ENCODE measurements around the gene CRADD. TPM values are rescaled to one million over a fixed set of nuclear protein-coding genes. Genes with fewer than 3 reads are reported as not detected.

The CRADD gene
- total RNA-seq, 1 donor from 2014 or later, result 9.8 TPM

- no peak overlapping the region for H3K4me3 Mint-ChIP-seq
- no peaks in the 10 kb centered on the region for H3K9me3 Mint-ChIP-seq
- no peaks in the 10 kb centered on the region for H3K27me3 Mint-ChIP-seq (ENCODE audit: low read depth)
- no peaks in the 10 kb centered on the region for H3K36me3 Mint-ChIP-seq (ENCODE audit: low read depth)
- peak overlapping the region; percentile 75 for H3K27ac Mint-ChIP-seq (ENCODE audit: unreplicated experiment)
- H3K4me1 Mint-ChIP-seq, result peaks cover 25% of the 10 kb centered on the region
- DNase-seq (ENCODE audit: low read depth, low spot score), result no peak
- no peak for TF ChIP-seq CTCF (conservative IDR thresholded peaks at IDR 0.05)
These were observed 161.0 kb downstream of the CRADD start for GRCh38 chr12:93838193-93838592.

GRCh38 chr12:93839064-93839463 lies 161.9 kb downstream of the CRADD start:
- no peak for DNase-seq (ENCODE audit: low read depth, low spot score)

GRCh38 chr12:93841671-93842070 lies 164.5 kb downstream of the CRADD start:
- Mint-ChIP-seq H3K4me1 (peaks cover 23% of the 10 kb centered on the region), H3K9me3 (no peaks in the 10 kb centered on the region), H3K36me3 (ENCODE audit: low read depth) (no peaks in the 10 kb centered on the region), H3K4me3 (no peak overlapping the region), H3K27ac (ENCODE audit: unreplicated experiment) (no peak overlapping the region), H3K27me3 (ENCODE audit: low read depth) (no peaks in the 10 kb centered on the region)
- no peak for DNase-seq (ENCODE audit: low read depth, low spot score)
- TF ChIP-seq CTCF (conservative IDR thresholded peaks at IDR 0.05), result no peak

More at GRCh38 chr12:93839064-93839463, 161.9 kb downstream of the CRADD start:
- no peaks in the 10 kb centered on the region for H3K27me3 Mint-ChIP-seq (ENCODE audit: low read depth)
- no peak for TF ChIP-seq CTCF (conservative IDR thresholded peaks at IDR 0.05)
- H3K4me1 Mint-ChIP-seq, result peaks cover 25% of the 10 kb centered on the region
- no peak overlapping the region for H3K4me3 Mint-ChIP-seq
- no peak overlapping the region for H3K27ac Mint-ChIP-seq (ENCODE audit: unreplicated experiment)
- no peaks in the 10 kb centered on the region for H3K9me3 Mint-ChIP-seq
- no peaks in the 10 kb centered on the region for H3K36me3 Mint-ChIP-seq (ENCODE audit: low read depth)

GRCh38 chr12:93844164-93844784 lies 167.1 kb downstream of the CRADD start:
- no peaks in the 10 kb centered on the region for H3K36me3 Mint-ChIP-seq (ENCODE audit: low read depth)
- no peak overlapping the region for H3K4me3 Mint-ChIP-seq
- DNase-seq (ENCODE audit: low read depth, low spot score), result no peak
- H3K4me1 Mint-ChIP-seq, result peaks cover 13% of the 10 kb centered on the region
- no peaks in the 10 kb centered on the region for H3K27me3 Mint-ChIP-seq (ENCODE audit: low read depth)
- H3K27ac Mint-ChIP-seq (ENCODE audit: unreplicated experiment), result peak overlapping the region; percentile 2
- no peak for TF ChIP-seq CTCF (conservative IDR thresholded peaks at IDR 0.05)
- peaks cover 5% of the 10 kb centered on the region for H3K9me3 Mint-ChIP-seq

GRCh38 chr12:93846936-93847516 lies 169.9 kb downstream of the CRADD start:
- Mint-ChIP-seq H3K27ac (ENCODE audit: unreplicated experiment) (no peak overlapping the region), H3K9me3 (peaks cover 5% of the 10 kb centered on the region), H3K4me1 (peaks cover 27% of the 10 kb centered on the region), H3K4me3 (no peak overlapping the region), H3K27me3 (ENCODE audit: low read depth) (no peaks in the 10 kb centered on the region), H3K36me3 (ENCODE audit: low read depth) (no peaks in the 10 kb centered on the region)
- DNase-seq (ENCODE audit: low read depth, low spot score), result no peak
- no peak for TF ChIP-seq CTCF (conservative IDR thresholded peaks at IDR 0.05)
